Measurements from ENCODE around the gene TALDO1. TPM values are rescaled to one million over a fixed set of nuclear protein-coding genes. Genes with fewer than 3 reads are reported as not detected.
A peak's percentile ranks its signal among the peaks of the same experiment; 100 is the strongest.

TALDO1 gene
- total and polyA plus RNA-seq, 2 donors (not counting 3 experiments of a cell fraction or from before 2014, with no cell fraction given): 211 to 294 TPM

DNA sequence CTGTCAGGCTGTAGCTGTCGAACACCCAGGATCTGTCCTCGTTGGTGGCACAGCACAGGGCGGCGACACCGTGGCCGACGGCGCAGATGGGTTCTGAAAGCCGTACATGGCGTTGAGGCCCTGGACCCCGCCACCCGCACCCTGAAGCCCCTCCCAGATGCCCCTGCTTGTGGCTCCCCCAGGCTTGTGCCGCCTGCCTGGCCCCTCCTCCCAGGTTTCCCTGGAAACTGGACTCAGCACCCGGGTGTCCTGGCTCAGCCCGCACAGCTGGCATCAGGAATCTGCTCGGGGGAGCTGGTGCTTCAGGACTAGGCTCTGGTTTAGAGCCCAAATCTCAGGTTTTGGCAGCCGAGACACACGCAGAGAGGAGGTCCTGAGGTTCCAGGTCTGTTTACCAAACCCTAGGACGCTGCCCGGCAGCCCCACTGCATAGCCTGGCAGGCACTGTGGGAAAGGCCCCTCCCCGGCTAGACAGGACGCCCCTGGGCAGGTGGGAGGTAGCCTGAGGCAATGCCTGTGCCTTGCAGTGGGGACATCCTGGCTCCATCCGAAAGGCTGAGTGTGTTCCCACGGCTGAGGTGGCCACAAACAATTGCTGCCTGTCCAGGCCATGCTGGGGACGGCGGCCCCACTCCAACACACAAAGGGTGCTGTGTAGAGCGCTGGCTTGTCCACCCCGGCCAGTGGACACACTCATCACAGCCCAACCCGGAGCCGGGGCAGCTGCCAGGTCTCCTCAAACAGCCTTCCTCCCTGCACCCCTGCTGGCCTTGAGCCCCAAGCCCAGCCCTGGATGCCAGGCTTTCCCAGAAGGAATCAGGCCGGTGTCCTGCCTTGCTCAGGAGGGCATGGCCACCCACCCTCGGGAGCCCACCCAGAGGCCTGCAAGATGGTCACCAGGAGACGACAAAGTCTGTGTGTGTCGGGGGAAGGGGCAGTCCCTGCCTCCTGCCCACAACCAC, 25.4 kb downstream of the TALDO1 start:
- H4K20me1 ChIP-seq (replicated peaks; ENCODE audit: control insufficient read depth, extremely low read depth, insufficient read depth, low read length): no peaks in the 10 kb centered on the region
- no peaks in the 10 kb centered on the region for H3K9me3 ChIP-seq (replicated peaks; ENCODE audit: control insufficient read depth, insufficient read depth, low read length)
- TF ChIP-seq MYC (IDR thresholded peaks at IDR 0.05; ENCODE audit: low read depth, low read length) (no peak), POLR2A (IDR thresholded peaks at IDR 0.05; ENCODE audit: low read depth, low read length) (peak; percentile 27)
- no peak overlapping the region for H3K27ac ChIP-seq (ENCODE audit: insufficient read depth, low read depth, low read length)
- H3K36me3 ChIP-seq (ENCODE audit: control insufficient read depth in 2 of 2, extremely low read depth in 1 of 2, insufficient read depth in 2 of 2, low read length in 2 of 2): peaks cover 17 to 37% of the 10 kb centered on the region in 2 experiments
- H3K4me3 ChIP-seq (replicated peaks in 1 of 3; ENCODE audit: insufficient read depth in 1 of 3, low read depth in 1 of 3, low read length in 3 of 3): no peak overlapping the region
- H3K27me3 ChIP-seq (ENCODE audit: control insufficient read depth in 2 of 2, insufficient read depth in 2 of 2, low read length in 2 of 2): no peaks in the 10 kb centered on the region
- H3K79me2 ChIP-seq (ENCODE audit: control insufficient read depth, insufficient read depth, low read length): peaks cover 56% of the 10 kb centered on the region
- FAIRE-seq (no peak), DNase-seq (ENCODE audit: low read depth, low spot score) (no peak)
- dilution Hi-C loops (cut with MboI; ENCODE audit: extremely low pct_ligation_motif_present, low sequenced_read_pairs) (no loop called here), intact Hi-C loops (cut with micrococcal nuclease) (no loop called here)
- CTCF ChIA-PET: no interaction called here
- POLR2A ChIA-PET: no interaction called here
- no TSS peak for BruUV-seq (replicated peaks)
- no peak overlapping the region for H2AFZ ChIP-seq (ENCODE audit: low read depth, low read length)
- peaks cover 17% of the 10 kb centered on the region for H3K4me1 ChIP-seq (ENCODE audit: control insufficient read depth, extremely low read depth, insufficient read depth, low read length)
- H3K9me1 ChIP-seq (replicated peaks; ENCODE audit: control insufficient read depth, extremely low read depth, insufficient read depth, low read length): no peaks in the 10 kb centered on the region
- no peak overlapping the region for H3K9ac ChIP-seq (replicated peaks; ENCODE audit: extremely low read depth, insufficient read depth, low read length)
- H3K4me2 ChIP-seq (ENCODE audit: insufficient read depth, low read length): no peak overlapping the region

DNA sequence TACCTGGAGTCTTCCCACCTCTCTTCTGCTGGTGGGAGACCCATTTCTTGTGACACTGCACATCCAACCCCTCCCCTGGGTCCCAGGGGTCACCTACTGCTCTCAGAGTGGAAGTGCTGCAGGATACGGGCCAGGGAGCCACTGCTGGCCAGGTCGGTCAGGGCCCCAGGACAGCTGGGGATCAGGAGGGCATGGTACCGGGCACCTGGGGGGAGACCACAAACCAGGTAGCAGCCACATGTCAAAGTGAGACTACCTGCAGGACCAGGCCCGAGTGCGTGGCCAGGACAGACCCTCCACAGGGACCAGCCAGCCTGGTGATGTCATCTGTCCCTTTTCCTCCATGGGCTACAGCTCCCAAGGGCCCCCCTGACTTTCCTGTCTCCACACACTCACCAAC, 26.2 kb downstream of the TALDO1 start:
- peaks cover 17 to 37% of the 10 kb centered on the region in 2 experiments for H3K36me3 ChIP-seq (ENCODE audit: control insufficient read depth in 2 of 2, extremely low read depth in 1 of 2, insufficient read depth in 2 of 2, low read length in 2 of 2)
- TF ChIP-seq, protein P1, sequence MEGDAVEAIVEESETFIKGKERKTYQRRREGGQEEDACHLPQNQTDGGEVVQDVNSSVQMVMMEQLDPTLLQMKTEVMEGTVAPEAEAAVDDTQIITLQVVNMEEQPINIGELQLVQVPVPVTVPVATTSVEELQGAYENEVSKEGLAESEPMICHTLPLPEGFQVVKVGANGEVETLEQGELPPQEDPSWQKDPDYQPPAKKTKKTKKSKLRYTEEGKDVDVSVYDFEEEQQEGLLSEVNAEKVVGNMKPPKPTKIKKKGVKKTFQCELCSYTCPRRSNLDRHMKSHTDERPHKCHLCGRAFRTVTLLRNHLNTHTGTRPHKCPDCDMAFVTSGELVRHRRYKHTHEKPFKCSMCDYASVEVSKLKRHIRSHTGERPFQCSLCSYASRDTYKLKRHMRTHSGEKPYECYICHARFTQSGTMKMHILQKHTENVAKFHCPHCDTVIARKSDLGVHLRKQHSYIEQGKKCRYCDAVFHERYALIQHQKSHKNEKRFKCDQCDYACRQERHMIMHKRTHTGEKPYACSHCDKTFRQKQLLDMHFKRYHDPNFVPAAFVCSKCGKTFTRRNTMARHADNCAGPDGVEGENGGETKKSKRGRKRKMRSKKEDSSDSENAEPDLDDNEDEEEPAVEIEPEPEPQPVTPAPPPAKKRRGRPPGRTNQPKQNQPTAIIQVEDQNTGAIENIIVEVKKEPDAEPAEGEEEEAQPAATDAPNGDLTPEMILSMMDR (IDR thresholded peaks at IDR 0.05; ENCODE audit: extremely low read depth in 1 of 2, insufficient read depth in 1 of 2, low read depth in 1 of 2, low read length in 2 of 2): no peak
- no peak for TF ChIP-seq POLR2A (IDR thresholded peaks at IDR 0.05; ENCODE audit: low read depth, low read length)
- TF ChIP-seq EZH2 (IDR thresholded peaks at IDR 0.05; ENCODE audit: borderline replicate concordance, low read depth, low read length, severe bottlenecking): no peak
- no peak for TF ChIP-seq GATA2 (IDR thresholded peaks at IDR 0.05; ENCODE audit: insufficient read depth, insufficient read length, low read depth, low read length)
- TF ChIP-seq, protein P2, sequence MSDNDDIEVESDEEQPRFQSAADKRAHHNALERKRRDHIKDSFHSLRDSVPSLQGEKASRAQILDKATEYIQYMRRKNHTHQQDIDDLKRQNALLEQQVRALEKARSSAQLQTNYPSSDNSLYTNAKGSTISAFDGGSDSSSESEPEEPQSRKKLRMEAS (IDR thresholded peaks at IDR 0.05; ENCODE audit: insufficient read depth, insufficient read length): no peak
- no peak for TF ChIP-seq POLR2AphosphoS5 (IDR thresholded peaks at IDR 0.05; ENCODE audit: insufficient read depth, low read depth, low read length)
- no peak for TF ChIP-seq JUN (IDR thresholded peaks at IDR 0.05; ENCODE audit: borderline replicate concordance, insufficient read depth, insufficient read length, low read depth)
- TF ChIP-seq MYC (IDR thresholded peaks at IDR 0.05; ENCODE audit: low read depth, low read length): no peak
- intact Hi-C loops (cut with micrococcal nuclease): no loop called here
- no TSS peak for BruUV-seq (replicated peaks)
- H3K9me1 ChIP-seq (replicated peaks; ENCODE audit: control insufficient read depth, extremely low read depth, insufficient read depth, low read length): no peaks in the 10 kb centered on the region
- H3K4me1 ChIP-seq (ENCODE audit: control insufficient read depth, extremely low read depth, insufficient read depth, low read length): peaks cover 22% of the 10 kb centered on the region
- H3K9me3 ChIP-seq (replicated peaks; ENCODE audit: control insufficient read depth, insufficient read depth, low read length): no peaks in the 10 kb centered on the region
- ChIA-PET POLR2A (no interaction called here), CTCF (no interaction called here)
- no peaks in the 10 kb centered on the region for H4K20me1 ChIP-seq (replicated peaks; ENCODE audit: control insufficient read depth, extremely low read depth, insufficient read depth, low read length)
- no peak overlapping the region for H3K27ac ChIP-seq (ENCODE audit: insufficient read depth, low read depth, low read length)
- DNase-seq (ENCODE audit: low read depth, low spot score) (no peak), FAIRE-seq (no peak)
- dilution Hi-C loops (cut with MboI; ENCODE audit: extremely low pct_ligation_motif_present, low sequenced_read_pairs): no loop called here
- H3K79me2 ChIP-seq (ENCODE audit: control insufficient read depth, insufficient read depth, low read length): peaks cover 62% of the 10 kb centered on the region
- H3K9ac ChIP-seq (replicated peaks; ENCODE audit: extremely low read depth, insufficient read depth, low read length): no peak overlapping the region
- H3K27me3 ChIP-seq (ENCODE audit: control insufficient read depth in 2 of 2, insufficient read depth in 2 of 2, low read length in 2 of 2): no peaks in the 10 kb centered on the region
- no peak overlapping the region for H3K4me2 ChIP-seq (ENCODE audit: insufficient read depth, low read length)
- no peak overlapping the region for H3K4me3 ChIP-seq (replicated peaks in 1 of 3; ENCODE audit: insufficient read depth in 1 of 3, low read depth in 1 of 3, low read length in 3 of 3)
- H2AFZ ChIP-seq (ENCODE audit: low read depth, low read length): no peak overlapping the region

Measured in endothelial cell of umbilical vein (primary cell).